ENCODE results near the gene PCBP3.

GRCh38 chr21:45749974-45750373 lies 106.4 kb downstream of the PCBP3 start:
- TF ChIP-seq CTCF (IDR thresholded peaks at IDR 0.05): no peak
- TF ChIP-seq EZH2phosphoT487 (IDR thresholded peaks at IDR 0.05): no peak
